Keratinocyte (primary cell): Measurements from ENCODE around the gene MAPK7. TPM values are rescaled to one million over a fixed set of nuclear protein-coding genes. Genes with fewer than 3 reads are reported as not detected.

Experiments used
- DNase-seq: peaks from one replicate; pipeline ENCODE4 v3.0.0-alpha.2; 2011; ENCODE audit warnings: low read depth, missing footprints, low spot score
- FAIRE-seq: peaks from 2 replicates; lab custom pipeline; 2011; peaks lifted over from hg19 to GRCh38; lab: Jason Lieb, UNC
- H2AFZ ChIP-seq: 2 replicates; pipeline ENCODE4 v1.6.0; 2012; ENCODE audit warnings: low read length, control low read depth, inconsistent platforms; ENCODE audit not compliant: control insufficient read depth
- H3K27ac ChIP-seq: 2 replicates; pipeline ENCODE4 v1.5.1; 2011; ENCODE audit warnings: low read length; ENCODE audit not compliant: control insufficient read depth, insufficient read depth
- H3K27me3 ChIP-seq: 3 replicates; pipeline ENCODE4 v1.6.0; 2011; ENCODE audit warnings: low read length; ENCODE audit not compliant: control insufficient read depth, insufficient read depth; ENCODE audit errors: extremely low read depth
- H3K36me3 ChIP-seq, 2 experiments: 2 replicates in 1 of 2; 3 replicates in 1 of 2; pipeline ENCODE4 v1.5.1; 2011; ENCODE audit warnings: low read length in 2 of 2, mild to moderate bottlenecking in 1 of 2; ENCODE audit not compliant: control insufficient read depth in 2 of 2, insufficient read depth in 2 of 2; ENCODE audit errors: extremely low read depth in 1 of 2
- H3K4me1 ChIP-seq: 3 replicates; pipeline ENCODE4 v1.5.1; 2011; ENCODE audit warnings: low read length; ENCODE audit not compliant: control insufficient read depth, insufficient read depth; ENCODE audit errors: extremely low read depth
- H3K4me2 ChIP-seq: 3 replicates; pipeline ENCODE4 v1.6.0; 2011; ENCODE audit warnings: low read depth, low read length; ENCODE audit not compliant: control insufficient read depth, insufficient read depth; ENCODE audit errors: extremely low read depth
- H3K4me3 ChIP-seq, 3 experiments: fragments of 200-600 bp in 1 of 3; sonication (generic) in 1 of 3; 2 replicates in 2 of 3; 3 replicates in 1 of 3; pipeline ENCODE4 v1.5.1; 2011 to 2016; ENCODE audit warnings: low read length in 3 of 3, mild to moderate bottlenecking in 3 of 3, control low read depth in 2 of 3, inconsistent platforms in 1 of 3, low read depth in 1 of 3, mixed read lengths in 1 of 3, mixed run types in 1 of 3, moderate library complexity in 1 of 3; ENCODE audit not compliant: control insufficient read depth in 2 of 3, insufficient read depth in 2 of 3; ENCODE audit errors: extremely low read depth in 1 of 3
- H3K79me2 ChIP-seq: 2 replicates; pipeline ENCODE4 v1.6.0; 2012; ENCODE audit warnings: low read length; ENCODE audit not compliant: control insufficient read depth, insufficient read depth
- H3K9ac ChIP-seq: 3 replicates; pipeline ENCODE4 v1.6.0; 2011; ENCODE audit warnings: low read length; ENCODE audit not compliant: control insufficient read depth, insufficient read depth; ENCODE audit errors: extremely low read depth
- H3K9me1 ChIP-seq: 3 replicates; pipeline ENCODE4 v1.6.0; 2011; ENCODE audit warnings: low read length; ENCODE audit not compliant: control insufficient read depth, insufficient read depth; ENCODE audit errors: extremely low read depth
- H3K9me3 ChIP-seq: 2 replicates; pipeline ENCODE4 v1.5.1; 2012; ENCODE audit warnings: low read depth, low read length; ENCODE audit not compliant: control insufficient read depth
- H4K20me1 ChIP-seq: 3 replicates; pipeline ENCODE4 v1.6.0; 2011; ENCODE audit warnings: low read length; ENCODE audit not compliant: control insufficient read depth, insufficient read depth; ENCODE audit errors: extremely low read depth
- CTCF ChIP-seq, 3 experiments: IDR thresholded peaks in 1 of 3; conservative IDR thresholded peaks in 1 of 3; optimal IDR thresholded peaks in 1 of 3; 2 replicates in 2 of 3; 3 replicates in 1 of 3; pipeline versions ENCODE3 to v1.5.1; 2011; ENCODE audit warnings: low read length in 3 of 3, mild to moderate bottlenecking in 3 of 3, moderate library complexity in 2 of 3, control low read depth in 1 of 3, inconsistent platforms in 1 of 3; ENCODE audit not compliant: insufficient read depth in 2 of 3; ENCODE audit errors: extremely low read depth in 1 of 3
- EZH2 ChIP-seq: IDR thresholded peaks from one replicate; pipeline ENCODE4 v1.6.1; 2012; ENCODE audit warnings: inconsistent platforms, mild to moderate bottlenecking, low read length, moderate library complexity
- dilution Hi-C: fragments of 300-500 bp; cut with MboI; formaldehyde crosslinking; loops from one replicate; pipeline ENCODE4 v1.7.0; 2020; ENCODE audit warnings: low sequenced_read_pairs; ENCODE audit not compliant: extremely low pct_ligation_motif_present
- polyA plus RNA-seq, 5 experiments: library from polyadenylated mRNA; depleted of rRNA in 3 of 5; stranded (reverse) in 3 of 5; stranded (forward) in 1 of 5; unstranded in 1 of 5; fragments of >200 nt; gene quantifications; 1 replicate in 1 of 5; 2 replicates in 3 of 5; 3 replicates in 1 of 5; pipeline versions ENCODE4 v1.2.1 to v1.2.3, GENCODE V29; 2011 to 2012; ENCODE audit warnings: missing spikeins in 2 of 5, low read depth in 1 of 5, low replicate concordance in 1 of 5

The MAPK7 gene
- polyA plus RNA-seq, 1 donor (not counting 4 experiments of a cell fraction or from before 2014, with no cell fraction given) = 4.3 TPM

- no peaks in the 10 kb centered on the region for H3K79me2 ChIP-seq
- H3K9ac ChIP-seq = no peak overlapping the region
- H3K27me3 ChIP-seq = no peaks in the 10 kb centered on the region
- no peaks in the 10 kb centered on the region for H3K4me1 ChIP-seq
- DNase-seq = no peak
- H3K36me3 ChIP-seq = no peaks in the 10 kb centered on the region
- H4K20me1 ChIP-seq = no peaks in the 10 kb centered on the region
- dilution Hi-C loops = no loop called here
- H2AFZ ChIP-seq = no peak overlapping the region
- no peak overlapping the region for H3K4me3 ChIP-seq
- no peaks in the 10 kb centered on the region for H3K9me1 ChIP-seq
- no peak overlapping the region for H3K27ac ChIP-seq
- TF ChIP-seq EZH2 = no peak
- TF ChIP-seq CTCF (optimal IDR thresholded peaks at IDR 0.05 in 1 of 3, IDR thresholded peaks at IDR 0.05 in 1 of 3, conservative IDR thresholded peaks at IDR 0.05 in 1 of 3; ENCODE audit: extremely low read depth in 1 of 3, insufficient read depth in 2 of 3, low read length in 3 of 3) = no peak
- H3K4me2 ChIP-seq = no peak overlapping the region
- no peak for FAIRE-seq
- no peaks in the 10 kb centered on the region for H3K9me3 ChIP-seq
These were observed 46.9 kb downstream of the MAPK7 start for GRCh38 chr17:19424934-19425868.

- no peaks in the 10 kb centered on the region for H3K4me1 ChIP-seq
- dilution Hi-C loops = no loop called here
- H3K4me2 ChIP-seq = no peak overlapping the region
- H3K27me3 ChIP-seq = no peaks in the 10 kb centered on the region
- TF ChIP-seq CTCF (optimal IDR thresholded peaks at IDR 0.05 in 1 of 3, IDR thresholded peaks at IDR 0.05 in 1 of 3, conservative IDR thresholded peaks at IDR 0.05 in 1 of 3; ENCODE audit: extremely low read depth in 1 of 3, insufficient read depth in 2 of 3, low read length in 3 of 3) (no peak), EZH2 (no peak)
- no peaks in the 10 kb centered on the region for H4K20me1 ChIP-seq
- H3K9me1 ChIP-seq = no peaks in the 10 kb centered on the region
- FAIRE-seq (no peak), DNase-seq (no peak)
- no peaks in the 10 kb centered on the region for H3K36me3 ChIP-seq
- no peaks in the 10 kb centered on the region for H3K79me2 ChIP-seq
- no peak overlapping the region for H3K27ac ChIP-seq
- H3K9me3 ChIP-seq = no peaks in the 10 kb centered on the region
- H3K9ac ChIP-seq = no peak overlapping the region
- H3K4me3 ChIP-seq = no peak overlapping the region
- H2AFZ ChIP-seq = no peak overlapping the region
These were observed 48.3 kb downstream of the MAPK7 start for GRCh38 chr17:19426631-19427030.
